WTC11 (cell line): Measurements from ENCODE around the gene GRAP2. TPM values are rescaled to one million over a fixed set of nuclear protein-coding genes. Genes with fewer than 3 reads are reported as not detected.
"Not testable (repeated sequence)": the region's sequence is repeated elsewhere in the genome, so short reads cannot be mapped to it uniquely, and the experiment has no call there.

Experiments used
- ATAC-seq: fragments of 200-7000 bp; cut with Tn5 transposase; 2 replicates; pipeline ENCODE4 v1.10.0; 2021; ENCODE audit warnings: mild to moderate bottlenecking, moderate library complexity
- CTCF ChIA-PET: fragments of 300-600 bp; sonication (Branson Sonifier 250); formaldehyde crosslinking; loops from one replicate; lab custom pipeline; 2021; ENCODE audit warnings: antibody characterized with exemption; lab: Charles Lee
- POLR2A ChIA-PET: fragments of 350-600 bp; sonication (Branson Sonifier 250); formaldehyde crosslinking; loops from one replicate; lab custom pipeline; 2021; ENCODE audit warnings: antibody characterized with exemption; lab: Charles Lee
- DNase-seq: peaks from one replicate; pipeline ENCODE4 v3.0.0; 2021; ENCODE audit warnings: low spot score
- H3K27ac Mint-ChIP-seq: 2 replicates; pipeline ENCODE4 v1.8.0; 2021; ENCODE audit warnings: mixed read lengths
- H3K27me3 Mint-ChIP-seq: 2 replicates; pipeline ENCODE4 v1.8.0; 2021; ENCODE audit warnings: low read depth, mild to moderate bottlenecking, moderate library complexity, mixed read lengths
- H3K36me3 Mint-ChIP-seq: 2 replicates; pipeline ENCODE4 v1.8.0; 2021; ENCODE audit warnings: mixed read lengths
- H3K4me1 Mint-ChIP-seq: 2 replicates; pipeline ENCODE4 v1.8.0; 2022; ENCODE audit warnings: mixed read lengths
- H3K4me3 Mint-ChIP-seq: 2 replicates; pipeline ENCODE4 v1.8.0; 2021; ENCODE audit warnings: mild to moderate bottlenecking, moderate library complexity, mixed read lengths
- H3K9me3 Mint-ChIP-seq: 2 replicates; pipeline ENCODE4 v1.8.0; 2021; ENCODE audit warnings: mixed read lengths
- ATF2 ChIP-seq: sonication (generic); formaldehyde crosslinking; IDR thresholded peaks from 2 replicates; pipeline ENCODE4 v1.8.1; 2022; ENCODE audit warnings: low read depth, missing genetic modification reagents, borderline replicate concordance
- ERG ChIP-seq: fragments of 250-450 bp; sonication (Bioruptor Pico); IDR thresholded peaks from 2 replicates; pipeline ENCODE4 v1.8.0; 2021; ENCODE audit warnings: mild to moderate bottlenecking
- FOXP4 ChIP-seq: sonication (generic); formaldehyde crosslinking; IDR thresholded peaks from 2 replicates; pipeline ENCODE4 v1.8.0; 2022; ENCODE audit warnings: mild to moderate bottlenecking, missing genetic modification reagents
- GRHL2 ChIP-seq: fragments of 250-450 bp; sonication (Bioruptor Pico); IDR thresholded peaks from 2 replicates; pipeline ENCODE4 v1.8.0; 2022; ENCODE audit warnings: mild to moderate bottlenecking, moderate library complexity; ENCODE audit not compliant: insufficient replicate concordance, severe bottlenecking
- MYBL2 ChIP-seq: sonication (generic); formaldehyde crosslinking; IDR thresholded peaks from 2 replicates; pipeline ENCODE4 v1.8.1; 2023; ENCODE audit warnings: mild to moderate bottlenecking, moderate library complexity, missing genetic modification reagents
- NR2C2 ChIP-seq: sonication (generic); formaldehyde crosslinking; IDR thresholded peaks from 2 replicates; pipeline ENCODE4 v1.8.0; 2022; ENCODE audit warnings: mild to moderate bottlenecking, missing genetic modification reagents
- RORB ChIP-seq: fragments of 250-450 bp; sonication (Bioruptor Pico); IDR thresholded peaks from 2 replicates; pipeline ENCODE4 v1.9.0; 2021; ENCODE audit warnings: mild to moderate bottlenecking
- TCF7 ChIP-seq: sonication (generic); formaldehyde crosslinking; IDR thresholded peaks from 2 replicates; pipeline ENCODE4 v1.8.0; 2022; ENCODE audit warnings: mild to moderate bottlenecking, low read depth, missing genetic modification reagents, moderate library complexity
- USF1 ChIP-seq: sonication (generic); formaldehyde crosslinking; IDR thresholded peaks from 2 replicates; pipeline ENCODE4 v1.8.0; 2022; ENCODE audit warnings: mild to moderate bottlenecking, missing genetic modification reagents
- ZBTB21 ChIP-seq: sonication (generic); formaldehyde crosslinking; IDR thresholded peaks from 2 replicates; pipeline ENCODE4 v1.8.1; 2023; ENCODE audit warnings: mild to moderate bottlenecking, missing genetic modification reagents, borderline replicate concordance
- ZBTB43 ChIP-seq: sonication (generic); formaldehyde crosslinking; IDR thresholded peaks from 2 replicates; pipeline ENCODE4 v1.8.1; 2023; ENCODE audit warnings: mild to moderate bottlenecking, missing genetic modification reagents
- ZNF121 ChIP-seq: sonication (generic); formaldehyde crosslinking; IDR thresholded peaks from 2 replicates; pipeline ENCODE4 v1.8.0; 2023; ENCODE audit warnings: missing genetic modification reagents
- total RNA-seq: library from RNA; stranded (reverse); gene quantifications from 3 replicates; pipeline ENCODE4 v1.2.3, GENCODE V29; 2021
- TF ChIP-seq, protein P1 (sequence below): sonication (generic); formaldehyde crosslinking; IDR thresholded peaks from 2 replicates; pipeline ENCODE4 v1.8.0; 2022; ENCODE audit warnings: mild to moderate bottlenecking, missing genetic modification reagents
- TF ChIP-seq, protein P2 (sequence below): fragments of 250-450 bp; sonication (Bioruptor Pico); IDR thresholded peaks from 2 replicates; pipeline ENCODE4 v1.9.0; 2021; ENCODE audit warnings: mild to moderate bottlenecking
- TF ChIP-seq, protein P3 (sequence below): sonication (generic); formaldehyde crosslinking; IDR thresholded peaks from 2 replicates; pipeline ENCODE4 v1.8.1; 2022; ENCODE audit warnings: mild to moderate bottlenecking, moderate library complexity, missing genetic modification reagents
- TF ChIP-seq, protein P4 (sequence below): sonication (generic); formaldehyde crosslinking; conservative IDR thresholded peaks from 2 replicates; pipeline ENCODE4 v1.8.1; 2023; ENCODE audit warnings: mild to moderate bottlenecking, low read depth, missing genetic modification reagents, moderate library complexity

Gene GRAP2
- total RNA-seq, 1 experiment from 2014 or later, result 0.33 TPM

DNA sequence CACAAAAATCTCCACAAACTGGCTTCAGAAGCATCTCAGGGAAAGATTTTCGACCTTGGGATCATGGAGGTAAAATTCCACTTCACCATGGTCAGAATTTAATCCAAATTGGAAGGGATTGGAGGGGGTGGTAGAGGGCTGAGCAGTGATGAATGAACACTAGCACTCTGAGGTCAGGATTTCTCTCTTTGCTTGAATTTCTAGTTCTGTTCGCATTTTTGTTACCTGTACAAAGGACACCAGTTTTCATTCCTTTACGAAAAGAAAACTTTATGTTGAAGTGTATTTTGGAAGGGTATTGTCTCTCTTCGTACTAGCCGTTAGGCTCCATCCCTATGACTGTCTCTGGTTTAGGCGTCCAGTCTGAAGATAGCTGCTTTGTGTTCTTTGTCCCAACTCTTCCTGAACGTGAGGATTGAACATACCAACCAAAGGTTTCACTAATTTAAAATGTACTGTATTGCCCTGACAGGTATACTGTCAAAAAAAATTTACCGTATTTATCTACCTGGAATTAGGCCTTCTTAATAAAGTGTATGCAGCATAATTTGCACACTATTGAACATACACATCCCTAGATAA is 772 bp downstream of the GRAP2 start:
- H3K9me3 Mint-ChIP-seq, result no peaks in the 10 kb centered on the region
- no peak overlapping the region for H3K4me3 Mint-ChIP-seq
- peaks cover 3% of the 10 kb centered on the region for H3K27me3 Mint-ChIP-seq
- H3K27ac Mint-ChIP-seq, result no peak overlapping the region
- peaks cover 12% of the 10 kb centered on the region for H3K4me1 Mint-ChIP-seq
- DNase-seq (no peak), ATAC-seq (no peak)
- POLR2A ChIA-PET, result no interaction called here
- CTCF ChIA-PET, result no interaction called here
- H3K36me3 Mint-ChIP-seq, result no peaks in the 10 kb centered on the region
- TF ChIP-seq, protein P1, sequence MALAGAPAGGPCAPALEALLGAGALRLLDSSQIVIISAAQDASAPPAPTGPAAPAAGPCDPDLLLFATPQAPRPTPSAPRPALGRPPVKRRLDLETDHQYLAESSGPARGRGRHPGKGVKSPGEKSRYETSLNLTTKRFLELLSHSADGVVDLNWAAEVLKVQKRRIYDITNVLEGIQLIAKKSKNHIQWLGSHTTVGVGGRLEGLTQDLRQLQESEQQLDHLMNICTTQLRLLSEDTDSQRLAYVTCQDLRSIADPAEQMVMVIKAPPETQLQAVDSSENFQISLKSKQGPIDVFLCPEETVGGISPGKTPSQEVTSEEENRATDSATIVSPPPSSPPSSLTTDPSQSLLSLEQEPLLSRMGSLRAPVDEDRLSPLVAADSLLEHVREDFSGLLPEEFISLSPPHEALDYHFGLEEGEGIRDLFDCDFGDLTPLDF (CRISPR knock-in tag), result no peak
- TF ChIP-seq GRHL2 (no peak), ZNF121 (CRISPR knock-in tag) (no peak), ZBTB43 (CRISPR knock-in tag) (no peak), NR2C2 (no peak), ATF2 (CRISPR knock-in tag) (no peak), ZBTB21 (no peak)
- TF ChIP-seq, protein P2, sequence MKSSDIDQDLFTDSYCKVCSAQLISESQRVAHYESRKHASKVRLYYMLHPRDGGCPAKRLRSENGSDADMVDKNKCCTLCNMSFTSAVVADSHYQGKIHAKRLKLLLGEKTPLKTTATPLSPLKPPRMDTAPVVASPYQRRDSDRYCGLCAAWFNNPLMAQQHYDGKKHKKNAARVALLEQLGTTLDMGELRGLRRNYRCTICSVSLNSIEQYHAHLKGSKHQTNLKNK (CRISPR knock-in tag), result no peak

DNA sequence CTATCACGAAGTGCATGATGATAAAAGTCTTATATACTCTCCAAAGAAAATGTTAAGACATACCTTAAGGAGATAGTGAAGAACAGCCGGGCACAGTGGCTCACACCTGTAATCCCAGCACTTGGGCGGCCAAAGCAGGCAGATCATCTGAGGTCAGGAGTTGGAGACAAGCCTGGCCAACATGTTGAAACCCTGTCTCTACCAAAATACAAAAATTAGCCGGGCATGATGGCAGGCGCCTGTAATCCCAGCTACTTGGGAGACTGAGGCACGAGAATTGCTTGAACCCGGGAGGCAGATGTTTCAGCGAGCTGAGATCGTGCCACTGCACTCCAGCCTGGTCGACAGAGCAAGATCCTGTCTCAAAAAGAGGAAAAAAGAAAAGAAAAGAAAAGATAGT is 3.1 kb downstream of the GRAP2 start:
- DNase-seq, POLR2A ChIA-PET, H3K9me3 Mint-ChIP-seq, CTCF ChIA-PET, ATAC-seq, H3K36me3 Mint-ChIP-seq, H3K4me3 Mint-ChIP-seq, H3K27me3 Mint-ChIP-seq, H3K27ac Mint-ChIP-seq: not testable (repeated sequence)
- peaks cover 15% of the 10 kb centered on the region for H3K4me1 Mint-ChIP-seq

- H3K4me3 Mint-ChIP-seq, result no peak overlapping the region
- no peaks in the 10 kb centered on the region for H3K9me3 Mint-ChIP-seq
- DNase-seq, result no peak
- no peak for ATAC-seq
- H3K27me3 Mint-ChIP-seq, result peaks cover 3% of the 10 kb centered on the region
- ChIA-PET CTCF (interaction anchor here (1.4 to 1.6 kb wide), 2 partner anchors 27 to 139 kb away, joined by 3 to 4 read pairs; no protein-coding TSS in a partner anchor), POLR2A (no interaction called here)
- H3K36me3 Mint-ChIP-seq, result no peaks in the 10 kb centered on the region
- no peak overlapping the region for H3K27ac Mint-ChIP-seq
- no peak for TF ChIP-seq MYBL2
- TF ChIP-seq USF1 (CRISPR knock-in tag), result no peak
- TF ChIP-seq FOXP4 (CRISPR knock-in tag), result no peak
- TF ChIP-seq, protein P3, sequence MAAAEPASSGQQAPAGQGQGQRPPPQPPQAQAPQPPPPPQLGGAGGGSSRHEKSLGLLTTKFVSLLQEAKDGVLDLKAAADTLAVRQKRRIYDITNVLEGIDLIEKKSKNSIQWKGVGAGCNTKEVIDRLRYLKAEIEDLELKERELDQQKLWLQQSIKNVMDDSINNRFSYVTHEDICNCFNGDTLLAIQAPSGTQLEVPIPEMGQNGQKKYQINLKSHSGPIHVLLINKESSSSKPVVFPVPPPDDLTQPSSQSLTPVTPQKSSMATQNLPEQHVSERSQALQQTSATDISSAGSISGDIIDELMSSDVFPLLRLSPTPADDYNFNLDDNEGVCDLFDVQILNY, result no peak
- no peak for TF ChIP-seq RORB
- no peak for TF ChIP-seq TCF7 (CRISPR knock-in tag)
- TF ChIP-seq ERG (CRISPR knock-in tag), result no peak
- TF ChIP-seq, protein P4, sequence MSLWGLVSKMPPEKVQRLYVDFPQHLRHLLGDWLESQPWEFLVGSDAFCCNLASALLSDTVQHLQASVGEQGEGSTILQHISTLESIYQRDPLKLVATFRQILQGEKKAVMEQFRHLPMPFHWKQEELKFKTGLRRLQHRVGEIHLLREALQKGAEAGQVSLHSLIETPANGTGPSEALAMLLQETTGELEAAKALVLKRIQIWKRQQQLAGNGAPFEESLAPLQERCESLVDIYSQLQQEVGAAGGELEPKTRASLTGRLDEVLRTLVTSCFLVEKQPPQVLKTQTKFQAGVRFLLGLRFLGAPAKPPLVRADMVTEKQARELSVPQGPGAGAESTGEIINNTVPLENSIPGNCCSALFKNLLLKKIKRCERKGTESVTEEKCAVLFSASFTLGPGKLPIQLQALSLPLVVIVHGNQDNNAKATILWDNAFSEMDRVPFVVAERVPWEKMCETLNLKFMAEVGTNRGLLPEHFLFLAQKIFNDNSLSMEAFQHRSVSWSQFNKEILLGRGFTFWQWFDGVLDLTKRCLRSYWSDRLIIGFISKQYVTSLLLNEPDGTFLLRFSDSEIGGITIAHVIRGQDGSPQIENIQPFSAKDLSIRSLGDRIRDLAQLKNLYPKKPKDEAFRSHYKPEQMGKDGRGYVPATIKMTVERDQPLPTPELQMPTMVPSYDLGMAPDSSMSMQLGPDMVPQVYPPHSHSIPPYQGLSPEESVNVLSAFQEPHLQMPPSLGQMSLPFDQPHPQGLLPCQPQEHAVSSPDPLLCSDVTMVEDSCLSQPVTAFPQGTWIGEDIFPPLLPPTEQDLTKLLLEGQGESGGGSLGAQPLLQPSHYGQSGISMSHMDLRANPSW (CRISPR knock-in tag), result no peak
- no peak for TF ChIP-seq GRHL2
- peaks cover 15% of the 10 kb centered on the region for H3K4me1 Mint-ChIP-seq
These were observed 4.0 kb downstream of the GRAP2 start for GRCh38 chr22:39904862-39905261.
